ENCODE measurements around the gene FRMD3. TPM values are rescaled to one million over a fixed set of nuclear protein-coding genes. Genes with fewer than 3 reads are reported as not detected.

The FRMD3 gene
- total RNA-seq, 1 experiment from 2014 or later: 3.9 TPM

DNA sequence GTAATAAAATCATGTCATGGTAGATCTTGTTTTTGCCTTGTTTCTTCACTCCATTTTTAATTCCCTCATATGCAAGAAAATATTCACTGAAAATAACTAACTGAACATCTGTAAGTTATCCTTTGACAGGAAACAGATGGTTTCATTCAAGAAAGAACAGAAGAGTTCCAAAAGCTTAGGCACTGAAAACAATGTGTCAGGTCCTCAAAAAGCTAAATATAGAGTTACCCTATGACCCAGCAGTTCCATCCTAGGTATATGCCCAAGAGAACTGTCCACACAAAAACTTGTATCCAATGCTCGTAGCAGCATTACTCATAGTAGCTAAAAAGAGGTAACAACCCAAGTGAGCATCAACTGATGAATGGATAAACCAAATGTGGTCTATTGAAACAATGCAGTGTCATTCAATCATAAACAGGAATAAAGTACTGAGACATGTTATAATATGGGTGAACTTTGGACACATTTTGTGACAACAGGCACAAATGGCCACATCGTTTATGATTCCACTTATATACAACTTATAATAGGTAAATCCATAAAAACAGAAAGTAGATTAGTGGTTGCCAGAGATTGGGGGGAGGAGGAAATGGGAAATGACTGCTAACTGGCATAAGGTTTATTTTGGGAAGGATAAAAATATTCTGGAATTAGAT, 231.0 kb downstream of the FRMD3 start:
- Histone ChIP-seq H3K4me2 (ENCODE audit: low read length) (no peak overlapping the region), H3K4me3 (ENCODE audit: low read length) (no peak overlapping the region), H3K79me2 (ENCODE audit: low read length) (no peaks in the 10 kb centered on the region), H3K36me3 (ENCODE audit: low read depth, low read length) (no peaks in the 10 kb centered on the region), H3F3A (ENCODE audit: low read length, unreplicated experiment) (no peaks in the 10 kb centered on the region), H3K9ac (ENCODE audit: low read length) (no peak overlapping the region), H3K27ac (ENCODE audit: low read length) (no peak overlapping the region), H3K9me3 (ENCODE audit: low read length) (no peaks in the 10 kb centered on the region), H4K20me1 (ENCODE audit: low read length) (no peaks in the 10 kb centered on the region), H3K4me1 (ENCODE audit: insufficient read depth, low read length) (no peaks in the 10 kb centered on the region), H3K27me3 (ENCODE audit: low read length) (no peaks in the 10 kb centered on the region), H3K9me2 (replicated peaks; ENCODE audit: low read length) (no peaks in the 10 kb centered on the region), H2AFZ (ENCODE audit: low read length) (no peak overlapping the region)
- ATAC-seq: no peak
- DNase-seq: no peak
- intact Hi-C loops (cut with micrococcal nuclease): no loop called here
- POLR2A ChIA-PET (ENCODE audit: unreplicated experiment): no interaction called here
- CTCF ChIA-PET: no interaction called here
- TF ChIP-seq, protein P1, sequence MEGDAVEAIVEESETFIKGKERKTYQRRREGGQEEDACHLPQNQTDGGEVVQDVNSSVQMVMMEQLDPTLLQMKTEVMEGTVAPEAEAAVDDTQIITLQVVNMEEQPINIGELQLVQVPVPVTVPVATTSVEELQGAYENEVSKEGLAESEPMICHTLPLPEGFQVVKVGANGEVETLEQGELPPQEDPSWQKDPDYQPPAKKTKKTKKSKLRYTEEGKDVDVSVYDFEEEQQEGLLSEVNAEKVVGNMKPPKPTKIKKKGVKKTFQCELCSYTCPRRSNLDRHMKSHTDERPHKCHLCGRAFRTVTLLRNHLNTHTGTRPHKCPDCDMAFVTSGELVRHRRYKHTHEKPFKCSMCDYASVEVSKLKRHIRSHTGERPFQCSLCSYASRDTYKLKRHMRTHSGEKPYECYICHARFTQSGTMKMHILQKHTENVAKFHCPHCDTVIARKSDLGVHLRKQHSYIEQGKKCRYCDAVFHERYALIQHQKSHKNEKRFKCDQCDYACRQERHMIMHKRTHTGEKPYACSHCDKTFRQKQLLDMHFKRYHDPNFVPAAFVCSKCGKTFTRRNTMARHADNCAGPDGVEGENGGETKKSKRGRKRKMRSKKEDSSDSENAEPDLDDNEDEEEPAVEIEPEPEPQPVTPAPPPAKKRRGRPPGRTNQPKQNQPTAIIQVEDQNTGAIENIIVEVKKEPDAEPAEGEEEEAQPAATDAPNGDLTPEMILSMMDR (conservative IDR thresholded peaks at IDR 0.05; ENCODE audit: low read depth, low read length): no peak
- TF ChIP-seq EZH2 (IDR thresholded peaks at IDR 0.05; ENCODE audit: low read length, unreplicated experiment) (no peak), EZH2phosphoT487 (IDR thresholded peaks at IDR 0.05; ENCODE audit: borderline replicate concordance, low read length) (no peak)
- BruUV-seq (replicated peaks): no TSS peak

DNA sequence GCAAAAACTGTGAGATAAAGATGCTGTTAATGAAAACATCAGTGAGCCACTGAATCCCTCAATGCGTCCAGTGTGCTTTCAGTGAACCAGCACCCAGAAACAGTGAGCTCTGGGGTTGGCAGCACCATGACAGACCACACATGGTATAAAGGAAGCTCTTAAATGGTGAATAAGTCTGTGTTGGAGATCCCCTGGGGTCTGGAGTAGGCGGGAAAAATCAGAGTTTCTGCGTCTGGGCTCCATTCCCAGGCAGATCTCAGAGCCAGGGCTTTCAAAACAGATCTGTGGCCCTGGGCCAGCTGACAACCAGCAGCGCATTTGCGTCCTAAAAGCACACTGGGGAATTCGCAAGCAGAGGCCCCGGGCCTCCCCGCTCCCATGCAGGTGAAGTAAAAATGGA, 233.5 kb downstream of the FRMD3 start:
- TF ChIP-seq EZH2phosphoT487 (IDR thresholded peaks at IDR 0.05; ENCODE audit: borderline replicate concordance, low read length) (no peak), EZH2 (IDR thresholded peaks at IDR 0.05; ENCODE audit: low read length, unreplicated experiment) (no peak)
- CTCF ChIA-PET: no interaction called here
- Histone ChIP-seq H3K79me2 (ENCODE audit: low read length) (no peaks in the 10 kb centered on the region), H4K20me1 (ENCODE audit: low read length) (no peaks in the 10 kb centered on the region), H3K36me3 (ENCODE audit: low read depth, low read length) (no peaks in the 10 kb centered on the region), H3K4me2 (ENCODE audit: low read length) (no peak overlapping the region), H3K27me3 (ENCODE audit: low read length) (no peaks in the 10 kb centered on the region), H3K9me2 (replicated peaks; ENCODE audit: low read length) (no peaks in the 10 kb centered on the region), H3K4me1 (ENCODE audit: insufficient read depth, low read length) (peaks cover 5% of the 10 kb centered on the region; the same call in 1 of the 2 replicates), H3K9ac (ENCODE audit: low read length) (no peak overlapping the region), H3F3A (ENCODE audit: low read length, unreplicated experiment) (no peaks in the 10 kb centered on the region), H2AFZ (ENCODE audit: low read length) (no peak overlapping the region), H3K27ac (ENCODE audit: low read length) (no peak overlapping the region), H3K9me3 (ENCODE audit: low read length) (no peaks in the 10 kb centered on the region), H3K4me3 (ENCODE audit: low read length) (no peak overlapping the region)
- BruUV-seq (replicated peaks): no TSS peak
- POLR2A ChIA-PET (ENCODE audit: unreplicated experiment): no interaction called here
- DNase-seq (no peak), ATAC-seq (no peak)
- intact Hi-C loops (cut with micrococcal nuclease): no loop called here

DNA sequence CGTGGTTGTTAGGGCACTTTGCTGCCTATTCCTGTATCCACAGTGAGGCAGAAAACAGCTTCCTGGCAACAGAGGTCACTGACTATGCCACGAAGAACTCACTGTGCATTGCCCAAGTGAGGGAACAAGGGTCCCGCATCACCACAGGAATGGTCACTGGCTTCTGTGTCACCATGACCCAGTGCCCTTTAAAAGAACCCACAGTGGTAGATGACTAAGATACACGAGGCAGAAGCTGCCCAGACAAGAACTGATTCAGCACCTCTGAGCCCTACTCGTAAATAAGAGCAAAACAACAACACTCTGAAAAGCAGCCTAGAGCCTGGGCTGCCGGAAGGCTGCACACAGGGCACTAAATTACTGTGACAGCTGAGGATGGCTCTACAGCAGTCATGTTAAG, 238.6 kb downstream of the FRMD3 start:
- TF ChIP-seq EZH2 (IDR thresholded peaks at IDR 0.05; ENCODE audit: low read length, unreplicated experiment) (no peak), EZH2phosphoT487 (IDR thresholded peaks at IDR 0.05; ENCODE audit: borderline replicate concordance, low read length) (no peak)
- TF ChIP-seq, protein P1 (conservative IDR thresholded peaks at IDR 0.05; ENCODE audit: low read depth, low read length): no peak
- Histone ChIP-seq H3K4me1 (ENCODE audit: insufficient read depth, low read length) (peaks cover 20% of the 10 kb centered on the region), H3K36me3 (ENCODE audit: low read depth, low read length) (peaks cover 4% of the 10 kb centered on the region; the same call in 1 of the 2 replicates), H2AFZ (ENCODE audit: low read length) (no peak overlapping the region), H3K27me3 (ENCODE audit: low read length) (no peaks in the 10 kb centered on the region), H4K20me1 (ENCODE audit: low read length) (no peaks in the 10 kb centered on the region), H3K79me2 (ENCODE audit: low read length) (no peaks in the 10 kb centered on the region), H3K9ac (ENCODE audit: low read length) (peak overlapping the region; percentile 39), H3F3A (ENCODE audit: low read length, unreplicated experiment) (no peaks in the 10 kb centered on the region), H3K9me2 (replicated peaks; ENCODE audit: low read length) (no peaks in the 10 kb centered on the region), H3K4me2 (ENCODE audit: low read length) (peak overlapping the region; percentile 86), H3K4me3 (ENCODE audit: low read length) (peak overlapping the region; percentile 61), H3K9me3 (ENCODE audit: low read length) (no peaks in the 10 kb centered on the region), H3K27ac (ENCODE audit: low read length) (peak overlapping the region; percentile 89)
- ChIA-PET CTCF (no interaction called here), POLR2A (ENCODE audit: unreplicated experiment) (no interaction called here)
- DNase-seq (peak; percentile 79), ATAC-seq (peak; percentile 88)
- intact Hi-C loops (cut with micrococcal nuclease): loop anchor here (1.0 to 2.0 kb wide), 2 partner anchors 19 to 80 kb away; no protein-coding TSS in a partner anchor
- BruUV-seq (replicated peaks): no TSS peak
